ENCODE results near the gene CTSG.
"Not testable (repeated sequence)": the region's sequence is repeated elsewhere in the genome, so short reads cannot be mapped to it uniquely, and the experiment has no call there.

CTSG gene

GRCh38 chr14:24535737-24536136 is 40.3 kb downstream of the CTSG start:
- Histone ChIP-seq H3K36me3 (ENCODE audit: insufficient read depth, low read length) (no peaks in the 10 kb centered on the region), H3K9ac (ENCODE audit: low read depth, low read length) (no peak overlapping the region), H3K9me3 (replicated peaks; ENCODE audit: low read length) (no peaks in the 10 kb centered on the region), H3K4me3 (ENCODE audit: low read length) (no peak overlapping the region), H3K4me1 (ENCODE audit: control insufficient read depth, insufficient read depth, low read length) (no peaks in the 10 kb centered on the region), H3K27me3 (ENCODE audit: control insufficient read depth, insufficient read depth, low read length) (no peaks in the 10 kb centered on the region), H3K4me2 (ENCODE audit: low read length) (no peak overlapping the region)

- Histone ChIP-seq H3K9me3 (replicated peaks; ENCODE audit: low read length) (no peaks in the 10 kb centered on the region), H3K9ac (ENCODE audit: low read depth, low read length) (no peak overlapping the region), H3K4me2 (ENCODE audit: low read length) (no peak overlapping the region), H3K4me1 (ENCODE audit: control insufficient read depth, insufficient read depth, low read length) (no peaks in the 10 kb centered on the region), H3K27me3 (ENCODE audit: control insufficient read depth, insufficient read depth, low read length) (no peaks in the 10 kb centered on the region), H3K4me3 (ENCODE audit: low read length) (no peak overlapping the region), H3K36me3 (ENCODE audit: insufficient read depth, low read length) (no peaks in the 10 kb centered on the region)
Observed at GRCh38 chr14:24534286-24534685, 41.8 kb downstream of the CTSG start.

GRCh38 chr14:24525877-24526620 is 50.0 kb downstream of the CTSG start:
- not testable (repeated sequence) for H3K9ac ChIP-seq (ENCODE audit: low read depth, low read length); H3K4me3 ChIP-seq (ENCODE audit: low read length); H3K27me3 ChIP-seq (ENCODE audit: control insufficient read depth, insufficient read depth, low read length); H3K4me1 ChIP-seq (ENCODE audit: control insufficient read depth, insufficient read depth, low read length); H3K9me3 ChIP-seq (replicated peaks; ENCODE audit: low read length); H3K4me2 ChIP-seq (ENCODE audit: low read length); H3K36me3 ChIP-seq (ENCODE audit: insufficient read depth, low read length)

All from skeletal muscle satellite cell (primary cell).